Choroid plexus epithelial cell (primary cell): ENCODE measurements around the gene H6PD.
A peak's percentile ranks its signal among the peaks of the same experiment; 100 is the strongest.

ENCODE experiments used
- DNase-seq: peaks from one replicate; pipeline ENCODE4 v3.0.0-alpha.2; 2010; ENCODE audit warnings: low read depth
- H3K4me3 ChIP-seq: 2 replicates; pipeline ENCODE4 v1.5.1; 2011; ENCODE audit warnings: low read depth, mild to moderate bottlenecking, control low read depth, low read length, moderate library complexity
- CTCF ChIP-seq: conservative IDR thresholded peaks from 2 replicates; pipeline ENCODE4 v1.5.1; 2011; ENCODE audit warnings: low read depth, mild to moderate bottlenecking, control low read depth, inconsistent platforms, low read length, moderate library complexity

The H6PD gene

GRCh38 chr1:9224664-9225410 is 9.7 kb upstream of the H6PD start:
- H3K4me3 ChIP-seq, result no peak overlapping the region
- DNase-seq, result no peak
- TF ChIP-seq CTCF, result no peak

- no peak overlapping the region for H3K4me3 ChIP-seq
- TF ChIP-seq CTCF, result no peak
- no peak for DNase-seq
Measured at GRCh38 chr1:9225411-9225785, 9.2 kb upstream of the H6PD start.

GRCh38 chr1:9228609-9229008 is 6.0 kb upstream of the H6PD start:
- no peak for TF ChIP-seq CTCF
- H3K4me3 ChIP-seq, result no peak overlapping the region
- DNase-seq, result no peak

GRCh38 chr1:9229549-9229948 is 5.0 kb upstream of the H6PD start:
- DNase-seq, result no peak
- no peak for TF ChIP-seq CTCF
- no peak overlapping the region for H3K4me3 ChIP-seq

GRCh38 chr1:9230869-9231533 is 3.6 kb upstream of the H6PD start:
- H3K4me3 ChIP-seq, result no peak overlapping the region
- no peak for TF ChIP-seq CTCF
- DNase-seq, result no peak

GRCh38 chr1:9231648-9232332 is 2.8 kb upstream of the H6PD start:
- H3K4me3 ChIP-seq, result no peak overlapping the region
- peak; percentile 74 for DNase-seq
- TF ChIP-seq CTCF, result no peak
